KMS-11 (cell line): ENCODE results near the gene B4GALT2.

Source experiments
- H2AFZ ChIP-seq: fragments of 200-600 bp; sonication (generic); 2 replicates; pipeline ENCODE4 v1.6.1; 2016; ENCODE audit warnings: antibody characterized with exemption, mixed run types, low read depth
- H3K27ac ChIP-seq: fragments of 200-600 bp; sonication (generic); 2 replicates; pipeline ENCODE4 v1.6.1; 2016; ENCODE audit warnings: mild to moderate bottlenecking, mixed run types
- H3K27me3 ChIP-seq: fragments of 200-600 bp; sonication (generic); 2 replicates; pipeline ENCODE4 v1.6.1; 2017; ENCODE audit warnings: mild to moderate bottlenecking, low read depth, mixed run types, moderate library complexity; ENCODE audit not compliant: insufficient read depth
- H3K36me3 ChIP-seq: fragments of 200-600 bp; sonication (generic); 2 replicates; pipeline ENCODE4 v1.6.1; 2017; ENCODE audit warnings: mild to moderate bottlenecking, mixed run types; ENCODE audit not compliant: insufficient read depth
- H3K4me1 ChIP-seq: fragments of 200-600 bp; sonication (generic); 2 replicates; pipeline ENCODE4 v1.6.1; 2016; ENCODE audit warnings: mild to moderate bottlenecking, low read depth, mixed run types; ENCODE audit not compliant: poor library complexity, severe bottlenecking
- H3K4me2 ChIP-seq: fragments of 200-600 bp; sonication (generic); 2 replicates; pipeline ENCODE4 v1.7.0; 2016; ENCODE audit warnings: mild to moderate bottlenecking, mixed run types
- H3K4me3 ChIP-seq: fragments of 200-600 bp; sonication (generic); IDR thresholded peaks from 2 replicates; pipeline ENCODE4 v1.6.1; 2017; ENCODE audit warnings: low read depth, low read length, mixed read lengths; ENCODE audit not compliant: insufficient read depth
- H3K79me2 ChIP-seq: fragments of 200-600 bp; sonication (generic); 2 replicates; pipeline ENCODE4 v1.6.1; 2016; ENCODE audit warnings: low read depth, mixed run types; ENCODE audit not compliant: insufficient read depth
- H3K9ac ChIP-seq: fragments of 200-600 bp; sonication (generic); 2 replicates; pipeline ENCODE4 v1.6.1; 2016; ENCODE audit warnings: mild to moderate bottlenecking, mixed run types
- H4K20me1 ChIP-seq: fragments of 200-600 bp; sonication (generic); 2 replicates; pipeline ENCODE4 v1.6.1; 2016; ENCODE audit warnings: mild to moderate bottlenecking, mixed run types; ENCODE audit not compliant: insufficient read depth
- CTCF ChIP-seq: fragments of 200-600 bp; sonication (generic); conservative IDR thresholded peaks from 2 replicates; pipeline ENCODE4 v1.6.1; 2017; ENCODE audit warnings: low read depth, mild to moderate bottlenecking, antibody characterized with exemption, low read length, moderate library complexity, mixed read lengths

The B4GALT2 gene

GRCh38 chr1:44029911-44030604 lies 51.0 kb downstream of the B4GALT2 start:
- TF ChIP-seq CTCF: no peak
- H3K9ac ChIP-seq: peak overlapping the region; percentile 76
- H2AFZ ChIP-seq: peak overlapping the region; percentile 80
- peaks cover 24% of the 10 kb centered on the region for H3K4me1 ChIP-seq
- H3K4me2 ChIP-seq: peak overlapping the region; percentile 69
- no peaks in the 10 kb centered on the region for H3K27me3 ChIP-seq
- H3K79me2 ChIP-seq: no peaks in the 10 kb centered on the region
- H4K20me1 ChIP-seq: no peaks in the 10 kb centered on the region
- H3K27ac ChIP-seq: peak overlapping the region; percentile 73
- H3K4me3 ChIP-seq: peak overlapping the region; percentile 21
- no peaks in the 10 kb centered on the region for H3K36me3 ChIP-seq

- H3K9ac ChIP-seq: peak overlapping the region; percentile 76; the same call in 1 of the 2 replicates
- no peaks in the 10 kb centered on the region for H4K20me1 ChIP-seq
- peak overlapping the region; percentile 80 for H2AFZ ChIP-seq
- H3K4me3 ChIP-seq: peak overlapping the region; percentile 63
- no peaks in the 10 kb centered on the region for H3K27me3 ChIP-seq
- no peaks in the 10 kb centered on the region for H3K79me2 ChIP-seq
- H3K4me1 ChIP-seq: peaks cover 24% of the 10 kb centered on the region
- peak overlapping the region; percentile 69 for H3K4me2 ChIP-seq
- no peak for TF ChIP-seq CTCF
- H3K27ac ChIP-seq: peak overlapping the region; percentile 21; the same call in 1 of the 2 replicates
- no peaks in the 10 kb centered on the region for H3K36me3 ChIP-seq
Measured at GRCh38 chr1:44030605-44031251, 51.7 kb downstream of the B4GALT2 start.

GRCh38 chr1:44031252-44032169 lies 52.5 kb downstream of the B4GALT2 start, which contains the start of gene SLC6A9:
SLC6A9 (minus strand) TSS chr1:44031462; CDS start chr1:44024277, 7,185 bp downstream.
- H3K27me3 ChIP-seq: no peaks in the 10 kb centered on the region
- no peaks in the 10 kb centered on the region for H4K20me1 ChIP-seq
- H3K36me3 ChIP-seq: no peaks in the 10 kb centered on the region
- H3K79me2 ChIP-seq: no peaks in the 10 kb centered on the region
- H3K27ac ChIP-seq: peak within 1 kb of the TSS; percentile 21; the same call in 1 of the 2 replicates
- H3K4me1 ChIP-seq: peaks cover 31% of the 10 kb centered on the region
- H3K4me3 ChIP-seq: peak within 1 kb of the TSS; percentile 63
- peak within 1 kb of the TSS; percentile 69 for H3K4me2 ChIP-seq
- H2AFZ ChIP-seq: peak within 1 kb of the TSS; percentile 80
- peak within 1 kb of the TSS; percentile 76; the same call in 1 of the 2 replicates for H3K9ac ChIP-seq
- TF ChIP-seq CTCF: no peak

GRCh38 chr1:44032170-44032790 lies 53.3 kb downstream of the B4GALT2 start:
- no peak overlapping the region for H2AFZ ChIP-seq
- H3K36me3 ChIP-seq: no peaks in the 10 kb centered on the region
- TF ChIP-seq CTCF: no peak
- H3K9ac ChIP-seq: no peak overlapping the region
- no peak overlapping the region for H3K27ac ChIP-seq
- H4K20me1 ChIP-seq: no peaks in the 10 kb centered on the region
- no peak overlapping the region for H3K4me3 ChIP-seq
- H3K79me2 ChIP-seq: no peaks in the 10 kb centered on the region
- peaks cover 35% of the 10 kb centered on the region for H3K4me1 ChIP-seq
- peak overlapping the region; percentile 69; the same call in 1 of the 2 replicates for H3K4me2 ChIP-seq
- H3K27me3 ChIP-seq: no peaks in the 10 kb centered on the region
